Mucosa of stomach (tissue), 1 donor: ENCODE results near the gene CTXN3.

Experiments
- H3K27me3 ChIP-seq: one replicate; pipeline ENCODE4 v1.7.0; 2013; ENCODE audit warnings: mild to moderate bottlenecking, low read length; ENCODE audit not compliant: control insufficient read depth, insufficient read depth
- H3K36me3 ChIP-seq: one replicate; pipeline ENCODE4 v1.7.0; 2013; ENCODE audit warnings: low read length; ENCODE audit not compliant: control insufficient read depth, insufficient read depth
- H3K4me1 ChIP-seq: one replicate; pipeline ENCODE4 v1.7.0; 2013; ENCODE audit warnings: mild to moderate bottlenecking, low read length; ENCODE audit not compliant: control insufficient read depth, insufficient read depth
- H3K4me3 ChIP-seq: one replicate; pipeline ENCODE4 v1.7.0; 2013; ENCODE audit warnings: low read length
- H3K9ac ChIP-seq: one replicate; pipeline ENCODE4 v1.7.0; 2013; ENCODE audit warnings: mild to moderate bottlenecking, low read length, moderate library complexity
- H3K9me3 ChIP-seq: one replicate; pipeline ENCODE4 v1.7.0; 2013; ENCODE audit warnings: mild to moderate bottlenecking, low read length, moderate library complexity; ENCODE audit not compliant: control insufficient read depth
- donor health status: Pancreatic carcinoma.

The CTXN3 gene

DNA sequence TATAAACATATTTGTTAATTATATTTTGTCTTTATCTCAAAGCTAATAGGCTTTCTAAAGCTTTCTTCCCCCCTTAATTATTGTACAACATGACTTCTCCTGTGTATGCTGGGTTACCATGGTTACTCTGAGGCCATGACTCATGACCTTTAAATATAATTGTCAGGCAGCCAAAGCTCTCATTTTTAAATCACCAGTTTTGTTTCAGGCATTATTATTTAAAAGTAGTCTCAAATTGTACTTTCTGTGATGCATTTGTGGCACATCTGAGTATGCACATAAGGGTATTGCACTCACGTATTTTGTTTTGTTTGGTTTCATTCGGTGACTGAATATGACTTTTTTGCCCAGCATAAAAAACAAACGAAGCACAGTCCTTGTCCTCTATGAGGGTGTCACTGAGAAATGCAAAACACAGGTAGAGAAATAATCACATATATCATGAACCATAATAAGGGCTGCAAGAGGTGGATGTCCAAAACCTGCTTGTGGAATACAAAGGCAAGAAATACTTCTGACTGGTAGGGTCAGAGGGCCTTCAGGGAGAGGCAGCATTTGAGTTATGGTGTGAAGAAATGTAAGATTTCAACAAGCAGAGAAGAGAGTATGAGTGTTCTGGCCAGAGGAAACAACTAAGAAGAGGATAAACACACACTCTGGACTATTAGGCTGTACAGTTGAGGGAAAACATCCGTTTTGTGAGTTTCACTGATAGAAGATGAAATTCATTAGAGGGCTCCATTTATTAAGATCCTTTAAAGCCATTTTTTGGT, 56.4 kb downstream of the CTXN3 start:
- H3K9ac ChIP-seq: no peak overlapping the region
- no peak overlapping the region for H3K4me3 ChIP-seq
- no peaks in the 10 kb centered on the region for H3K4me1 ChIP-seq
- no peaks in the 10 kb centered on the region for H3K36me3 ChIP-seq
- H3K9me3 ChIP-seq: no peaks in the 10 kb centered on the region
- H3K27me3 ChIP-seq: peaks cover 3% of the 10 kb centered on the region

DNA sequence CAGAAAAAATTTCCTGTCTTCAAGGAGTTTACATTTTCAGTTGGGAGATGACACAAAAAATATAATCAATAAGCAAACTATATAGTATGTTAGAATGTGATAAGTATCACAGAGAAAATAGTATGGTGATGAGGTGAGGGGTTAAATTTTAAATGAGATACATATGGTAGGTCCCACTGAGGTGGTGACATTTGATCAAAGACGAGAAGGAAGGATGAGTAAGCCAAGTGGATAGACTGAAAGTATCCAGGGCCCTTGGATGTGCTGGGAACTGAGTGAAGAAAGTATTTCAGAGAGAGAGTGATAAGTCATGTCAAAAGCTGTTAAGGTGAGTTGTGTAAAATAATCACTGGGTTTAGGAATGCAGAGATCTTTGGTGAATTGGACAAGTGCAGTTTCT, 57.8 kb downstream of the CTXN3 start:
- H3K36me3 ChIP-seq: no peaks in the 10 kb centered on the region
- H3K4me1 ChIP-seq: no peaks in the 10 kb centered on the region
- no peak overlapping the region for H3K4me3 ChIP-seq
- H3K9me3 ChIP-seq: no peaks in the 10 kb centered on the region
- peaks cover 3% of the 10 kb centered on the region for H3K27me3 ChIP-seq
- no peak overlapping the region for H3K9ac ChIP-seq

DNA sequence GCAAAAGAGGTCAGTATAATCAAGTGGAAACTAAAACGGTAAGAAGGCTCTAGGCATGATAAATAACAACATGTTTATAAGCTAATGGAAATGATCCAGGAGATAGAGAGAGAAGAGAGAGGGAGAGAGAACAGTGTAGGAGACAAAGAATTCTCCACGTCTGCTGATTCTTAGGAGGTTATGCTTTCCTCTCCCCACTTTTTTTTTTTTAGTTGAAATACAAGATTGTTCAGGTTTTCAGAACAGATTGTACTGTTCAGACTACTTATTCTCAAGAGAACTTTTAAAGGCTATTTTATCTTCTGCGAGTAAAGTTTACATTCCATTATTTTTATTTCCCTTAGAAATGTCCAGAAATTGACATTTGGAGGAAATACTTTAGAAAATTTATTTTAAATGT, 58.3 kb downstream of the CTXN3 start:
- Histone ChIP-seq H3K9ac (no peak overlapping the region), H3K4me3 (no peak overlapping the region), H3K4me1 (no peaks in the 10 kb centered on the region), H3K27me3 (peaks cover 3% of the 10 kb centered on the region), H3K36me3 (no peaks in the 10 kb centered on the region), H3K9me3 (no peaks in the 10 kb centered on the region)
